Stimulated activated CD4-positive, alpha-beta T cell treated with anti-CD3 and anti-CD28 coated beads, Interleukin-4, amount 100 ng/mL, for 1 hour (primary cell): ENCODE data around the gene ZNF236.
"Not testable (repeated sequence)": the region's sequence is repeated elsewhere in the genome, so short reads cannot be mapped to it uniquely, and the experiment has no call there.

ENCODE experiments used
- DNase-seq: peaks from one replicate; pipeline ENCODE4 v3.0.0-alpha.2; 2020

ZNF236 gene

GRCh38 chr18:76822506-76823160, at the start of gene ZNF236:
Gene ZNF236, plus strand, starts transcription at chr18:76822557. Its CDS starts 51 bp downstream, at chr18:76822608.
- peak; percentile 71 for DNase-seq

GRCh38 chr18:76772665-76773064, 49.7 kb upstream of the ZNF236 start:
- DNase-seq, result no peak

- DNase-seq, result not testable (repeated sequence)
Observed at GRCh38 chr18:76777036-76777435, 45.3 kb upstream of the ZNF236 start.

GRCh38 chr18:76783786-76784484, 38.4 kb upstream of the ZNF236 start:
- no peak for DNase-seq

GRCh38 chr18:76785872-76786271, 36.5 kb upstream of the ZNF236 start:
- no peak for DNase-seq

GRCh38 chr18:76788571-76789317, 33.6 kb upstream of the ZNF236 start:
- no peak for DNase-seq

- no peak for DNase-seq
Observed at GRCh38 chr18:76791106-76791505, 31.3 kb upstream of the ZNF236 start.

- no peak for DNase-seq
Observed at GRCh38 chr18:76791642-76792041, 30.7 kb upstream of the ZNF236 start.

GRCh38 chr18:76794326-76794725, 28.0 kb upstream of the ZNF236 start:
- DNase-seq, result no peak

- peak; percentile 50 for DNase-seq
Observed at GRCh38 chr18:76801567-76802505, 20.5 kb upstream of the ZNF236 start.

GRCh38 chr18:76803413-76803812, 18.9 kb upstream of the ZNF236 start:
- no peak for DNase-seq

GRCh38 chr18:76803814-76804213, 18.5 kb upstream of the ZNF236 start:
- peak; percentile 67 for DNase-seq

GRCh38 chr18:76805221-76805620, 17.1 kb upstream of the ZNF236 start:
- DNase-seq, result no peak

GRCh38 chr18:76806301-76806700, 16.1 kb upstream of the ZNF236 start:
- no peak for DNase-seq

GRCh38 chr18:76808561-76808960, 13.8 kb upstream of the ZNF236 start:
- no peak for DNase-seq

GRCh38 chr18:76811530-76811929, 10.8 kb upstream of the ZNF236 start:
- not testable (repeated sequence) for DNase-seq

GRCh38 chr18:76814256-76814655, 8.1 kb upstream of the ZNF236 start:
- DNase-seq, result no peak

GRCh38 chr18:76816127-76816526, 6.2 kb upstream of the ZNF236 start:
- DNase-seq, result no peak

GRCh38 chr18:76817888-76818611, 4.3 kb upstream of the ZNF236 start:
- no peak for DNase-seq

GRCh38 chr18:76819411-76820136, 2.8 kb upstream of the ZNF236 start:
- DNase-seq, result no peak

- no peak for DNase-seq
Observed at GRCh38 chr18:76821356-76821874, 942 bp upstream of the ZNF236 start.
